Activated effector memory CD4-positive, alpha-beta T cell treated with anti-CD3 and anti-CD28 coated beads, Interleukin-2, amount 50 U/mL, for 16 hours (primary cell): Measurements from ENCODE around the gene COL6A5.

ENCODE experiments used
- DNase-seq: peaks from one replicate; pipeline ENCODE4 v3.0.0-alpha.2; 2020

Gene COL6A5

GRCh38 chr3:130527426-130527825, 182.0 kb downstream of the COL6A5 start:
- DNase-seq = no peak

- DNase-seq = no peak
Observed at GRCh38 chr3:130528120-130528519, 182.6 kb downstream of the COL6A5 start.

GRCh38 chr3:130529486-130530215, 184.2 kb downstream of the COL6A5 start:
- DNase-seq = no peak

- DNase-seq = no peak
Observed at GRCh38 chr3:130533247-130533646, 187.8 kb downstream of the COL6A5 start.
